ENCODE results near the gene TLCD4.
A peak's percentile ranks its signal among the peaks of the same experiment; 100 is the strongest.

The TLCD4 gene

DNA sequence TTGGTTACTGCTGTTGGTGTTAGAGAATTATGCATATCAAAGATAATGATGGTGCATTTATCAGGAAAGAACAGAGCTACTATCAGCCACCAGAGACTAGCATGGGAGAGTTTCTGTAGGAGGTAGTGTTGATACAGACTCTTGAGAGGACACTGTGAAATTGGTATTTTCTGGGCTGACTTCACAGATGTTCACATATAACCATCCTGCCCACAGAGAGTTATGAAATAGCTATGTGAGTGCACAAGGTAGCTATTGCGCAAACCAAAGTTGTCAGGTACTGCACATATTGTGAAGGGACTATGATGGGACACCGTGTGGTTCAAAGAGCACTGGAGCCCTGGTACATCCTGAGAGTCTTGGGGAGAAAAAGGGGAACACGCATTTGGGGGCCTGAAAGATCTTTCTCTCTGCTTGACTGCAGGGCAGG lies 1.4 kb upstream of the TLCD4 start:
- no peak for ATAC-seq (replicated peaks)

DNA sequence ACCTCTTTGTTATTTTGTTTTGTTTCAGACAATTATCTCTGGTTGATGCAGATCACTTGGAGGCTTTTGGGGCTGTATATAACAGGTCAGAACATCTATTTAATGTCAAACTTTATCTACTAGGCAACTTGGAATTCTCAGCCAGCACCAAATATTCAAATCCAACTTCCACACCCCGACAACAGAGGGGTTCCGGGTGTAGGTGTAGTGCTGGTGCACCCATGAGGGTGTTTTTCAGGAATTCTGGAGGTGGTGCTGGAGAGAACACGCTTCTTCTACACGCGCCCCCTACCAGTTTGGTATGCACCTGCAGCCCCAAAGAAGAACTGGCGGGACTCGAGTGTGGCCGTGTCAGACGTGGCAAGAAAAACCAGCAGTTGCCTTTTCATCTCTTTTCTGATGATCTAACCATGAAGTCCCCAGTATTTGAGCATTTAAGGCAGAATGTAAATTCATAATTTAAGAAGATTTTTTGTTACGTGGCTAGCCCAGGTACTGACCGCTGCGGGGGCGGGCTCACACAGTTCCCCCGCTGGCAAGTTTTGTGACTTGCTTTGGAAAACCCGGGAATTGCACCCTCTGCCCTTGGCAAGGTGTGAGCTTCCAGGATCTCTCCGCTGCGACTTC lies 462 bp upstream of the TLCD4 start:
- peak; percentile 75 to 79 for ATAC-seq (replicated peaks)
- Mint-ChIP-seq H3K4me1 (peaks cover 0 to 6% of the 10 kb centered on the region in 2 donors), H3K27me3 (peaks cover 39 to 49% of the 10 kb centered on the region in 2 donors), H3K9me3 (no peaks in the 10 kb centered on the region), H3K4me3 (peak overlapping the region; percentile 79), H3K27ac (no peak overlapping the region), H3K36me3 (no peaks in the 10 kb centered on the region)
- DNase-seq, result peak; percentile 28

More for the DNA sequence above, 1.4 kb upstream of the TLCD4 start:
- H3K36me3 Mint-ChIP-seq, result no peaks in the 10 kb centered on the region
- peaks cover 41 to 50% of the 10 kb centered on the region in 2 donors for H3K27me3 Mint-ChIP-seq
- DNase-seq, result no peak
- no peak overlapping the region for H3K27ac Mint-ChIP-seq
- peaks cover 0 to 6% of the 10 kb centered on the region in 2 donors for H3K4me1 Mint-ChIP-seq
- no peaks in the 10 kb centered on the region for H3K9me3 Mint-ChIP-seq
- no peak overlapping the region for H3K4me3 Mint-ChIP-seq

DNA sequence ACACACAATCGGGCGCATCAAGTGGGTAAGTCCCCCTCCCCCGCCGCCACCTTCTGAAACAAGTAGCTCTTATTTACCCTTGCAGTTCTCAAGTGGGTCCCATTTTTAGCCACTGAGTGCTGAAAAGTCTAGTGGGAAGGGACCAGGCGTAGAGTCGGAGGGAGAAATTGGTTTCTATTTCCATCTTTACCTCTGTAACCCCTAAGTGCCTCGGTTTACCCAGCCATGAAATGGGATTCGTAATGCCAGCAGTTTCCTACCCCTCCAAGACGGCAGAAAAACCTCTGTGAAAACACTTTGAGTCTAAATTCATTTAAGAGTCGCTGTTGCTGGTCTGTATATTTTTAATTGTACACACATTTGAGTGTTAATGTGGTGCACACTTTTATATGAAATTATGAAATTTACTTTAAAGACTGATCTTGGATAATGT lies 928 bp downstream of the TLCD4 start:
- peaks cover 38 to 52% of the 10 kb centered on the region in 2 donors for H3K27me3 Mint-ChIP-seq
- no peak for DNase-seq

DNA sequence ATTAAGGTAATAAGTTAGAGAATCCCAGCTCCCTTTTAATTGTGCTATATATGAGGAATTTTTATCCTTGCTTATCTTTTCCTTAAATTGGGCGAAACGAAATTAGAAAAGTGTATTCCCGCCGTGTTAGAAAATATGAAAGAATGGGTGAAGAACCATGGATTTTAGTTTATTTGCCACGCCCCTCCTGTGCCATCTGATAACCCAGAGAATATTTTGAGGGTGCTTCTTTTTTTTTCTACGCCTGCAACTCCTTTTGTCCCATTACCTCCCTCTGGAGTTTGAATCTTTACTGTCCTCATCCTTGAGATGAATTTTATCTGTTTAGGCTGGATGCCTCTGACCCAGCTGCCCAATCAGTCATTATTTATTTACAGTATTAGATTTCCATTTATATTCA lies 1.6 kb downstream of the TLCD4 start:
- H3K9me3 Mint-ChIP-seq, result no peaks in the 10 kb centered on the region
- H3K4me1 Mint-ChIP-seq, result peaks cover 0 to 6% of the 10 kb centered on the region in 2 donors
- H3K36me3 Mint-ChIP-seq, result no peaks in the 10 kb centered on the region
- DNase-seq (no peak), ATAC-seq (replicated peaks) (no peak)
- no peak overlapping the region for H3K27ac Mint-ChIP-seq
- no peak overlapping the region for H3K4me3 Mint-ChIP-seq
- peaks cover 34 to 48% of the 10 kb centered on the region in 2 donors for H3K27me3 Mint-ChIP-seq

More for the DNA sequence above, 928 bp downstream of the TLCD4 start:
- ATAC-seq (replicated peaks), result peak in 1 of 2 donors; percentile 26
- Mint-ChIP-seq H3K27ac (no peak overlapping the region), H3K36me3 (no peaks in the 10 kb centered on the region), H3K4me3 (peak overlapping the region; percentile 81), H3K9me3 (no peaks in the 10 kb centered on the region), H3K4me1 (peaks cover 0 to 6% of the 10 kb centered on the region in 2 donors)

DNA sequence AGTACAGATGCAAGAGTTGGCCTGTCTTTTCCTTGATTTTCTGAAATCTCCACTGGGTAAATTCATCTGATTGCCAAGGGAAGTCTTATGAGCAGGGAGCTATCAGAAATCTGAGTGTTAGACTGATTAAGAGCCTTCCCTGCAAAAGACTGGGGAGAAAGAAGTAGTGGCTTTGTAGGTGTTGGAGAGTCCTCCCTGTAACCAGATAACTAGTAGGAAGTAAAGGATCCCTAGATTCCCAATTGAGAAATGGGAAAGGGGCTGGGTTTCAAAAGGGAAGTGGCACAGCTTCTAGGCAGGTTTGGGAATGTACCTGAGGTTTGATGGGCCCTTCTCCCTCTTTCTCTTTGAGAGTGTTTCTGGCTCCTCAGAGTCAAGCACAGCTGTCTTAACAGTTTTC lies 2.1 kb downstream of the TLCD4 start:
- H3K27ac Mint-ChIP-seq, result no peak overlapping the region
- no peaks in the 10 kb centered on the region for H3K9me3 Mint-ChIP-seq
- peaks cover 34 to 48% of the 10 kb centered on the region in 2 donors for H3K27me3 Mint-ChIP-seq
- no peaks in the 10 kb centered on the region for H3K36me3 Mint-ChIP-seq
- DNase-seq, result no peak
- H3K4me1 Mint-ChIP-seq, result peaks cover 0 to 6% of the 10 kb centered on the region in 2 donors
- no peak overlapping the region for H3K4me3 Mint-ChIP-seq
- ATAC-seq (replicated peaks), result no peak

DNA sequence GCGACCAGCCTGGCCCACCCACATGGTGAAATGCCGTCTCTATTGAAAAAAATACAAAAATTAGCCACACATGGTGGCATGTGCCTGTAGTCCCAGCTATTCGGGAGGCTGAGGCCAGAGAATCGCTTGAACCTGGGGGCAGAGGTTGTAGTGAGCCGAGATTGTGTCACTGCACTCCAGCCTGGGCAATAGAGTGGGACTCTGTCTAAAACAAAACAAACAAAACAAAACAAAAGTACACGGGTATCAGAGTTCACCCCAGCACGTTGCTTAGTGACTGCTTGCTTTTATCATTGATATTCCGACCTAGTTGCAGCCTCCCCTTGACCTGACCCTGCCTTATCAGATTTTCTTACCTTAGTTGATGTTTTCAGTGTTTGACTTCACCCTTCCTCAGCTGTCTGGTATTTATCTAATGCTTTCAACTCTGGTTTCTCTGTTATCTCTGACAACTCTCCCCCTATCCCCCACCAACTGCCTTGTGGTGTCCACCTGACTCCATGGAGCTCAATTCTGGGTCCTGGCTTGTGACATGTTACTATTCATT lies 5.1 kb downstream of the TLCD4 start:
- no peak for ATAC-seq (replicated peaks)
- no peak overlapping the region for H3K4me3 Mint-ChIP-seq
- DNase-seq, result no peak
- no peaks in the 10 kb centered on the region for H3K9me3 Mint-ChIP-seq
- H3K27ac Mint-ChIP-seq, result no peak overlapping the region
- H3K36me3 Mint-ChIP-seq, result no peaks in the 10 kb centered on the region
- H3K4me1 Mint-ChIP-seq, result no peaks in the 10 kb centered on the region
- H3K27me3 Mint-ChIP-seq, result peaks cover 34 to 48% of the 10 kb centered on the region in 2 donors

DNA sequence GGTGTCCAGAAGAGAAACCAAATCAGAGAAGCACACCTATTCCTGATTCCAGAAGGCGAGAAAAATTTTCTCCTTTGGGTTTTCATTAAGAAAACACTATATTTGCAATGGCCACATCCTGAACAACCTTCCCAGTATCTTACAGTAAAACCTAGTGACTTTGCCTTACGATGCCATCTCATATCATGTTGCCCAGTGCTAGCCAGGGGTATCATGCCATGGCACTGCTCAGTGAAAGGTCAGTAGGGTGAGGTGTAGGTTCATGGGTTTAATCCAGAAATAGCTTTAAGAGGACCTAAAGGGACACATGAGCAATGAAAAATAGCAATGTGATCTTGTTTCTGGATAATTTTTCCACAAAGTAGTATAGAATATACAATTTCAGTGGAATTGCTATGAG lies 7.2 kb downstream of the TLCD4 start:
- ATAC-seq (replicated peaks) (no peak), DNase-seq (no peak)
- Mint-ChIP-seq H3K4me3 (no peak overlapping the region), H3K27me3 (peaks cover 26 to 32% of the 10 kb centered on the region in 2 donors), H3K36me3 (no peaks in the 10 kb centered on the region), H3K27ac (no peak overlapping the region), H3K4me1 (no peaks in the 10 kb centered on the region), H3K9me3 (no peaks in the 10 kb centered on the region)

DNA sequence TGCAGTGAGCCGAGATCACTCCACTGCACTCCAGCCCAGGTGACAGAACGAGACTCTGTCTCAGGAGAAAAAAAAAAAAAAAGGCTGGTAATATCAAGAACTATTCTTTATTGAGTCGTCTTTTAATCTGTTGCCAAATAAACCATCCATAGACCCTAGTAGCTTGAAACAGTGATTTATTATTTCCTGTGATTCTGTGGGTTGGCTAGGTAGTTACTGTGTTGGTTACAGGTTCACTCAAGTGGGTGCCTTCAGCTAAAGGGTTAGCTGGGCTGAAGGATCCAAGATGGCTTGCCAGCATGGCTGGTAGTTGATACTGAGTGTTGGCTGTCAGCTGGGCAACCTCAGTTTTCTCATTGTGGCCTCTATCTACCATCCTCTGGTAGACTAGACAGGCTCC lies 9.2 kb downstream of the TLCD4 start:
- Mint-ChIP-seq H3K27me3 (peaks cover 12 to 14% of the 10 kb centered on the region in 2 donors), H3K36me3 (no peaks in the 10 kb centered on the region), H3K27ac (no peak overlapping the region), H3K9me3 (no peaks in the 10 kb centered on the region), H3K4me1 (no peaks in the 10 kb centered on the region), H3K4me3 (no peak overlapping the region)
- no peak for DNase-seq
- ATAC-seq (replicated peaks), result no peak

DNA sequence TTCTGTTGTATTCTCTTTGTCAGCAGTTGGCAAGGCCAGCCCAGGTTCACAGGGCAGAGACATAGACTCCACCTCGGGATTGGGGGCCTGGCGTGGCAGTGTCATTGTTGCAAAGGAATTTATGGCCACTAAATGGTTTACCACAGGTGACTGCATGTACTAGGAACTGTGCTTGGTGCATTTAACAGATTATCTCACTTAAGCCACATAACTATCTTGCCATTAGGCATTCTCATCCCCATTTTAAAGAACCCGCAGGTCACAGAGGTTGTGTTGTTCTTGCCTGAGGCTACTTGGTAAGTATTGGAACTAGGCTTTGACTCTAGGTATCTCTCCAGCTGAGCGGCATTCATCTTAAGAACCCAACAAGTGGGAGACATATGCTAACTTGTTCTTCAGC lies 9.7 kb downstream of the TLCD4 start:
- ATAC-seq (replicated peaks) (no peak), DNase-seq (no peak)
- H3K27me3 Mint-ChIP-seq, result peaks cover 9 to 17% of the 10 kb centered on the region in 2 donors
- no peaks in the 10 kb centered on the region for H3K36me3 Mint-ChIP-seq
- H3K4me1 Mint-ChIP-seq, result no peaks in the 10 kb centered on the region
- no peak overlapping the region for H3K4me3 Mint-ChIP-seq
- no peaks in the 10 kb centered on the region for H3K9me3 Mint-ChIP-seq
- no peak overlapping the region for H3K27ac Mint-ChIP-seq

DNA sequence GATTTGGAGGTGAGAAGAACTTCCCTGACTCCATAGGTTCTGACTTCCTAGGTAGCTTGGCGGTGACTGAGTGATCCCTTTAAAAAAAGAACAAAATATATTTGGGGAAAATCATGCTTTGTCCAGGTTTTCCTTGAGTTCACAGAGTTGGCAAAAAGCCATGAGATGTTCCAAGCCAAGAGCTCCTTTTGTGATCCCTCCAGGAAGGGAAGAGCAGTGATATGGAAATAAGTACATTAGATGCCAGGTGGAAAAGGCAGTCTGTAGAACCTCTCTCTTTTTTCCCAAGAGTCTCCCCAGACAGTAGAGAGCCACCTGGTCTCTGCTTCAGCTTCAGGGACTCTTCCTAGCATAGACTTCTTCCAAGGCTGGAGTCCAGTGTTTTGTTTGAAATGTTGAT lies 10.2 kb downstream of the TLCD4 start:
- no peak for ATAC-seq (replicated peaks)
- H3K9me3 Mint-ChIP-seq, result no peaks in the 10 kb centered on the region

DNA sequence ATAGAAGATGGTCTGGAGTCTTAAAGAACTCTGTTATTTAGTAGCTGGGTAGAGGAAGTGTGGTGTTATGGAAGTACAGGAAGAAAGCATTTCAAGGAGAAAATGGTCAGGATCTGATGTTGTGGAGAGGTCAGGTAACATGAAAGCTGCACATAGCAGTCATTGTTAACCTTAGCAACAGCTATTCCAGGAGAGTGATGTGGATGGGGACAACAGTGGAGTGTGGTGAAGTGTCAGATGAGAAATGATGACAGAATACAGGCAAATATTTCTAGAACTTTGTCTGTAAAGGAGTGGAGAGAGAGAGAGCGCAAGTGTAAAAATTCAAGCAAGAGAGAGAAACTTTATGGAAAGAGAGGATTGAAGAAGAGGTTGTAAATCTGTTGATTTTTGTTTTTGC lies 15.6 kb downstream of the TLCD4 start:
- no peak for DNase-seq
- no peaks in the 10 kb centered on the region for H3K36me3 Mint-ChIP-seq
- no peaks in the 10 kb centered on the region for H3K4me1 Mint-ChIP-seq
- H3K9me3 Mint-ChIP-seq, result no peaks in the 10 kb centered on the region
- peaks cover 11 to 20% of the 10 kb centered on the region in 2 donors for H3K27me3 Mint-ChIP-seq
- no peak overlapping the region for H3K4me3 Mint-ChIP-seq
- no peak for ATAC-seq (replicated peaks)
- H3K27ac Mint-ChIP-seq, result no peak overlapping the region

More for the DNA sequence above, 10.2 kb downstream of the TLCD4 start:
- Mint-ChIP-seq H3K36me3 (no peaks in the 10 kb centered on the region), H3K27ac (no peak overlapping the region), H3K4me1 (no peaks in the 10 kb centered on the region), H3K4me3 (no peak overlapping the region), H3K27me3 (peaks cover 3 to 15% of the 10 kb centered on the region in 2 donors)
- no peak for DNase-seq

DNA sequence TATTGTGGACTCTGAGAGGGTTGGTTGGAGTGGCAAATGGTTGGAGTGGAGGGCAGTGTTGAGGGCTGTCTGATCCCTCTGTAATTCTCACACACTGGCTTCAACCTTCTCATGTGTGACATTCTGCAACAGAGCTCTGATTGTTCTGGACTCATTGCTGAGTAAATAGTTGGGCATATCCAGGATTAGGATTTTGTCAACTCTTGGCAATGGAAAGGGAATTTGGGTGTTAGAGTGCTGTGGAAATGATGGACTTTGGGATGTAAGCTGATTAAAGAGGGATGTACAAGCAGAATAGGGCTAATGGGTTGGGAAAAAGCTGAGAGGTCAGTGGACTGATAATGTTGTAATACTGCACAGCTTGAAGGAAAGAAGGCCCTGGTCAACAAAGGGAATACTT lies 16.5 kb downstream of the TLCD4 start:
- H3K36me3 Mint-ChIP-seq, result no peaks in the 10 kb centered on the region
- H3K27me3 Mint-ChIP-seq, result peaks cover 14 to 17% of the 10 kb centered on the region in 2 donors
- no peaks in the 10 kb centered on the region for H3K9me3 Mint-ChIP-seq
- no peak for ATAC-seq (replicated peaks)
- no peak overlapping the region for H3K4me3 Mint-ChIP-seq
- DNase-seq, result no peak
- H3K27ac Mint-ChIP-seq, result no peak overlapping the region
- H3K4me1 Mint-ChIP-seq, result no peaks in the 10 kb centered on the region

DNA sequence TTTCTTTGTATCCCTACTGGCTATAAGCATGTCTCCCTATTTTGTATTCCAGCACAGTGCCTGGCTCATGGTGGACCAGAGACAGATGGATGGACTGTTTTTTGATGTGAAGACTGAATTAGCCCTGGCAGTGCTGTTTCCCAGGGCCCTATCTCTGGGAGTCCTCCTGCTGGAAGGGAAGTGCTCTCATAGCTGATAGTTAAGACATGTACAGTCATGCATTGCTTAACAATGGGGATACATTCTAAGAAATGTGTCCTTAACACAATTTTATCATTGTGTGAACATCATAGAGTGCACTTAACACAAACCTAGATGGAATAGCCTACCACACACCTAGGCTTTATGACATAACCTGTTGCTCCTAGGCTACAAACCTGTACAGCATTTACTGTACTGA lies 21.1 kb downstream of the TLCD4 start:
- peaks cover 7 to 14% of the 10 kb centered on the region in 2 donors for H3K27me3 Mint-ChIP-seq
- no peak overlapping the region for H3K4me3 Mint-ChIP-seq
- H3K4me1 Mint-ChIP-seq, result no peaks in the 10 kb centered on the region
- H3K27ac Mint-ChIP-seq, result no peak overlapping the region
- DNase-seq (no peak), ATAC-seq (replicated peaks) (no peak)
- H3K9me3 Mint-ChIP-seq, result no peaks in the 10 kb centered on the region
- no peaks in the 10 kb centered on the region for H3K36me3 Mint-ChIP-seq

DNA sequence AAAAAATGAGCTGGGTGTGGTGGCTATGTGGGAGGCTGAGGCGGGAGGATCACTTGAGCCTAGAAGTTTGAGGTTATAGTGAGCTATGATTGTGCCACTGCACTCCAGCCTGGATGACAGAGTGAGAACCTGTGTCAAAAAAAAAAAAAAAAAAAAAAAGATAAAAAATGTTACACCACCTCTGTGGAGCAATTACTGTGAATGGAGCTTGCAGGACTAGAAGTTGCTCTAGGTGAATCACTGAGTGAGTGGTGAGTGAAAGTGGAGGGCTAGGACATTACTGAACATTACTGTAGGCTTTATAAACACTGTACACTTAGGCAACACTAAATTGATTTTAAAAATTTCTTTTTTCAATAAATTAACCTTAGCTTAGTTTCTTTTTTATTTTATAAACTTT lies 21.9 kb downstream of the TLCD4 start:
- H3K27ac Mint-ChIP-seq, result no peak overlapping the region
- no peak for ATAC-seq (replicated peaks)

DNA sequence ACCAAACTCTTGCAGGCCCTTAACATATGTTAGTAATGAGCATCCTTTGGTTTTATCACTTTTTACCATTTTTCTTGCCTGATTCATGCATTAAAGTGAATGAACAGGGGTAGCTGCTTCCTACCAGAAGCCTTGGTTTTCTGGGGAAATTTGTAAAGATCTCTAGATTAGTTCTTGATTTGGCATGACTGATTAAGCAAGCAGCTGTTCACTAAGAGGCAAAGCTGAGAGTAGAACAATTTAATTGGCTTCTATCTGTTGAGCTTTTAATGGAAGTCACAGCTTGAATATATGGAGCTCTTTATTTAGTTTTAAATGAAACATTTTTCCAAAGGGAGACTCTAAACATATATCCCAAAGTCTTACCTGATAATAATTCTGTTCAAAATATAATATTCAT lies 23.6 kb downstream of the TLCD4 start:
- H3K27ac Mint-ChIP-seq, result no peak overlapping the region

More for the DNA sequence above, 21.9 kb downstream of the TLCD4 start:
- H3K27me3 Mint-ChIP-seq, result peaks cover 7 to 14% of the 10 kb centered on the region in 2 donors
- H3K36me3 Mint-ChIP-seq, result no peaks in the 10 kb centered on the region
- no peaks in the 10 kb centered on the region for H3K4me1 Mint-ChIP-seq
- no peaks in the 10 kb centered on the region for H3K9me3 Mint-ChIP-seq
- no peak overlapping the region for H3K4me3 Mint-ChIP-seq
- no peak for DNase-seq

More for the DNA sequence above, 23.6 kb downstream of the TLCD4 start:
- Mint-ChIP-seq H3K4me3 (no peak overlapping the region), H3K27me3 (peaks cover 7 to 14% of the 10 kb centered on the region in 2 donors), H3K36me3 (no peaks in the 10 kb centered on the region), H3K9me3 (no peaks in the 10 kb centered on the region), H3K4me1 (peaks cover 3 to 6% of the 10 kb centered on the region in 2 donors)
- no peak for ATAC-seq (replicated peaks)
- no peak for DNase-seq

Data from stimulated activated naive B cell treated with anti-CD40 and anti-IgM and Interleukin-4, amounts not matched to agents 10 μg/mL and 1 μg/mL and 100 μg/mL, for 72 hours (primary cell).